ENCODE measurements around the gene HSD17B8. TPM values are rescaled to one million over a fixed set of nuclear protein-coding genes. Genes with fewer than 3 reads are reported as not detected.
A peak's percentile ranks its signal among the peaks of the same experiment; 100 is the strongest.

The HSD17B8 gene
- polyA plus RNA-seq, 2 of the 4 experiments (the other 2 are of a cell fraction): 9.5 to 16.5 TPM

DNA sequence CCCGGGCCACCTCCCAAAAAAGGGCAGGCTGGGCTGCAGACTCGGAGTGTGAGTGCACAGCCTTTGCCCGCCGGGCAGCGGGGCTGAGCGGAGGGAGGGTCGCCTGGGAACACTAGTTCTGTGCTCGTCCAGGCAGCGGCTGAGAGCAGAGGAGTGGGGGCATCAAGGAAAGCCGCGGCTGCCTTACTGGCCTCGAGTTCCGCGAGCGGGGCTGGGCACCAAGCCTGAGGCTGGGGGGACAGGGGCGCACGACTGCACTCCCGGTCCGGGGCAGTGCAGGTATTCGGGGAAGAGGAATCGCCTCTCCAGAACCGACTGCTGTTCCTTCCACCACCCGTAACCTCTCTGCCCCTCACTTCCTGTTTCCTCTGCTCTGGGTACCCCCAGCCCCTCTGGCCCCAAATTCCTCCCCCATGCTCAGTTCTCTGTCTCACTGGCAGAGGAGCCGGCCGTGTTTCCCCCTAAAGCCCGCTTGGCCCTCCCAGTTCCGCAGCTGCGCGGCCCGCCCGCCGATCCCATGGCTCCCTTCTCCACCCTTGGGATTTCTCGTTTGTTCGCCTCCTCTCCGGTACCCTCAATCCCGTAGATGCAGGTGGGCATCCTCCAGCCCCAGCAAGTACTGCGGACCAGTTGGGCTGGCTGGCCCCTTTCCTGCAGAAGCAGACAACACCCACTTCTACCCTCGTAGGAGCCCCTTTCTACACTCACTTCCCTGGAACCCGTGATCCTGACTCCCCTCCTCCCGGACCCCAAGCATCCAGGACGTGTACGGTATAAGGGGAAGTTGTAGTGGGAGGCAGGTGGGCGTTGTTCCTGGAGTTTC is 8.9 kb downstream of the HSD17B8 start:
- no peaks in the 10 kb centered on the region for H3K9me3 ChIP-seq
- ChIA-PET POLR2A (no interaction called here), CTCF (no interaction called here)
- H3K27ac ChIP-seq: peak overlapping the region; percentile 36 to 75; a peak in 4 of 6 replicates
- no peak for TF ChIP-seq REST (IDR thresholded peaks at IDR 0.05)
- TF ChIP-seq HOXB13 (CRISPR knock-in tag; IDR thresholded peaks at IDR 0.05; ENCODE audit: low read depth): no peak
- no peak for TF ChIP-seq KDM1A (IDR thresholded peaks at IDR 0.05; ENCODE audit: low read depth)
- TF ChIP-seq E2F6 (IDR thresholded peaks at IDR 0.05; ENCODE audit: borderline replicate concordance, low read depth): no peak
- no peak for TF ChIP-seq MAX (IDR thresholded peaks at IDR 0.05)
- peak overlapping the region; percentile 42 for H3K4me3 ChIP-seq
- no peak for DNase-seq (ENCODE audit: low read depth in 1 of 2, low spot score in 1 of 2)
- H3K4me2 ChIP-seq: peak overlapping the region; percentile 82
- H3K4me1 ChIP-seq: peaks cover 5% of the 10 kb centered on the region; the same call in 1 of the 3 replicates
- 27% methylated on average over 25 of the region's 43 CpGs for WGBS (ENCODE audit: missing lambda C conversion rate)
- no peak for FAIRE-seq
- peak in 1 of 2 experiments; percentile 51; a peak in 3 of 6 replicates for ATAC-seq

GRCh38 chr6:33213989-33214335 is 9.5 kb downstream of the HSD17B8 start:
- H3K4me3 ChIP-seq: no peak overlapping the region
- H3K27ac ChIP-seq: no peak overlapping the region; a peak in 1 of 6 replicates
- ATAC-seq (peak in 1 of 2 experiments; percentile 10; a peak in 3 of 6 replicates), DNase-seq (ENCODE audit: low read depth in 1 of 2, low spot score in 1 of 2) (no peak), FAIRE-seq (no peak)
- CTCF ChIA-PET: no interaction called here
- H3K4me2 ChIP-seq: peak overlapping the region; percentile 82; the same call in 2 of the 3 replicates
- POLR2A ChIA-PET: no interaction called here
- TF ChIP-seq CEBPB (IDR thresholded peaks at IDR 0.05) (no peak), ESRRA (IDR thresholded peaks at IDR 0.05; ENCODE audit: borderline replicate concordance, low read length) (no peak), EHF (CRISPR knock-in tag; IDR thresholded peaks at IDR 0.05) (no peak), MAX (IDR thresholded peaks at IDR 0.05) (no peak), FOSL2 (IDR thresholded peaks at IDR 0.05) (no peak), FOSL2 (CRISPR knock-in tag; IDR thresholded peaks at IDR 0.05) (no peak), BHLHE40 (IDR thresholded peaks at IDR 0.05; ENCODE audit: low read depth, low read length) (no peak), ZNF302 (CRISPR knock-in tag; IDR thresholded peaks at IDR 0.05) (no peak), JUNB (IDR thresholded peaks at IDR 0.05) (no peak), HOXB5 (CRISPR knock-in tag; IDR thresholded peaks at IDR 0.05) (no peak), HEYL (CRISPR knock-in tag; IDR thresholded peaks at IDR 0.05) (no peak), CHD2 (IDR thresholded peaks at IDR 0.05; ENCODE audit: low read length, partially characterized antibody) (no peak), FOXS1 (CRISPR knock-in tag; IDR thresholded peaks at IDR 0.05) (no peak), ZC3H11A (IDR thresholded peaks at IDR 0.05) (no peak), SREBF2 (IDR thresholded peaks at IDR 0.05) (no peak), EP300 (IDR thresholded peaks at IDR 0.05) (no peak), ATOH8 (CRISPR knock-in tag; IDR thresholded peaks at IDR 0.05; ENCODE audit: low read depth) (no peak), HOXA7 (CRISPR knock-in tag; IDR thresholded peaks at IDR 0.05) (no peak)
- TF ChIP-seq, protein P1, sequence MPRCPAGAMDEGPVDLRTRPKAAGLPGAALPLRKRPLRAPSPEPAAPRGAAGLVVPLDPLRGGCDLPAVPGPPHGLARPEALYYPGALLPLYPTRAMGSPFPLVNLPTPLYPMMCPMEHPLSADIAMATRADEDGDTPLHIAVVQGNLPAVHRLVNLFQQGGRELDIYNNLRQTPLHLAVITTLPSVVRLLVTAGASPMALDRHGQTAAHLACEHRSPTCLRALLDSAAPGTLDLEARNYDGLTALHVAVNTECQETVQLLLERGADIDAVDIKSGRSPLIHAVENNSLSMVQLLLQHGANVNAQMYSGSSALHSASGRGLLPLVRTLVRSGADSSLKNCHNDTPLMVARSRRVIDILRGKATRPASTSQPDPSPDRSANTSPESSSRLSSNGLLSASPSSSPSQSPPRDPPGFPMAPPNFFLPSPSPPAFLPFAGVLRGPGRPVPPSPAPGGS (IDR thresholded peaks at IDR 0.05): no peak
- peaks cover 3% of the 10 kb centered on the region; the same call in 1 of the 3 replicates for H3K4me1 ChIP-seq
- H3K9me3 ChIP-seq: no peaks in the 10 kb centered on the region
- WGBS (ENCODE audit: missing lambda C conversion rate): 62% methylated on average over 4 of the region's 9 CpGs
